Measurements from ENCODE around the gene CACNG6. TPM values are rescaled to one million over a fixed set of nuclear protein-coding genes. Genes with fewer than 3 reads are reported as not detected.

CACNG6 gene
- total RNA-seq, 1 donor = 0.36 TPM

DNA sequence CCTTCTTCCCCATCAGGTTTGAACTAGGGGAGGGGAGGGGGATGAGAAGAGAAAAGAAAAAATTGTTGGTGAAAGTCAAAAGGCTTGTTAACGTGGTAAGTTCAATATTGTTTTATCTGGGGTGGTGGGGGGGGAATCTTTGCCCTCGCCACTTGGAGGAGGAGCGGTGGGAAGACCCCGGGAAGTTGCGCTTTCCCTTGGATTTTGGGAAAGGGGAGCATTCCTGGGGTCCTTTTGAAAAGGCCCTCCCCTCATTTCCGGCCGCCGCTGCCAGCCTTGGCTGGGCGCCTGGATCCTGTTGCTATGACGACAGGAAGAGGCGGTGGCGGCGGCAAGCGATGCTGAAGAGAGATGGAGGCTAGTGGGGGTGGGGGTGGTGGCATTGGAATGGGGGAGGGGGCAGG, 33.3 kb upstream of the CACNG6 start:
- H2AFZ ChIP-seq (ENCODE audit: low read length) = no peak overlapping the region
- no peaks in the 10 kb centered on the region for H3K79me2 ChIP-seq (ENCODE audit: insufficient read depth, low read length)
- no peak overlapping the region for H3K4me3 ChIP-seq (ENCODE audit: insufficient read depth, low read length)
- H3K27me3 ChIP-seq (ENCODE audit: insufficient read depth, low read length) = peaks cover 55% of the 10 kb centered on the region
- H3K4me1 ChIP-seq (ENCODE audit: insufficient read depth, low read length) = no peaks in the 10 kb centered on the region
- H3K4me2 ChIP-seq (ENCODE audit: insufficient read depth, low read length) = no peak overlapping the region
- peak; percentile 65 for DNase-seq (ENCODE audit: insufficient read length, low spot score, missing footprints)
- H3K36me3 ChIP-seq (ENCODE audit: insufficient read depth, low read length) = no peaks in the 10 kb centered on the region
- TF ChIP-seq, protein P1, sequence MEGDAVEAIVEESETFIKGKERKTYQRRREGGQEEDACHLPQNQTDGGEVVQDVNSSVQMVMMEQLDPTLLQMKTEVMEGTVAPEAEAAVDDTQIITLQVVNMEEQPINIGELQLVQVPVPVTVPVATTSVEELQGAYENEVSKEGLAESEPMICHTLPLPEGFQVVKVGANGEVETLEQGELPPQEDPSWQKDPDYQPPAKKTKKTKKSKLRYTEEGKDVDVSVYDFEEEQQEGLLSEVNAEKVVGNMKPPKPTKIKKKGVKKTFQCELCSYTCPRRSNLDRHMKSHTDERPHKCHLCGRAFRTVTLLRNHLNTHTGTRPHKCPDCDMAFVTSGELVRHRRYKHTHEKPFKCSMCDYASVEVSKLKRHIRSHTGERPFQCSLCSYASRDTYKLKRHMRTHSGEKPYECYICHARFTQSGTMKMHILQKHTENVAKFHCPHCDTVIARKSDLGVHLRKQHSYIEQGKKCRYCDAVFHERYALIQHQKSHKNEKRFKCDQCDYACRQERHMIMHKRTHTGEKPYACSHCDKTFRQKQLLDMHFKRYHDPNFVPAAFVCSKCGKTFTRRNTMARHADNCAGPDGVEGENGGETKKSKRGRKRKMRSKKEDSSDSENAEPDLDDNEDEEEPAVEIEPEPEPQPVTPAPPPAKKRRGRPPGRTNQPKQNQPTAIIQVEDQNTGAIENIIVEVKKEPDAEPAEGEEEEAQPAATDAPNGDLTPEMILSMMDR (IDR thresholded peaks at IDR 0.05; ENCODE audit: extremely low read depth, low read depth, low read length) = no peak
- no peaks in the 10 kb centered on the region for H4K20me1 ChIP-seq (ENCODE audit: insufficient read depth, low read length)
- H3K27ac ChIP-seq (ENCODE audit: low read depth, low read length) = no peak overlapping the region
- no peaks in the 10 kb centered on the region for H3K9me3 ChIP-seq (ENCODE audit: low read depth, low read length)

DNA sequence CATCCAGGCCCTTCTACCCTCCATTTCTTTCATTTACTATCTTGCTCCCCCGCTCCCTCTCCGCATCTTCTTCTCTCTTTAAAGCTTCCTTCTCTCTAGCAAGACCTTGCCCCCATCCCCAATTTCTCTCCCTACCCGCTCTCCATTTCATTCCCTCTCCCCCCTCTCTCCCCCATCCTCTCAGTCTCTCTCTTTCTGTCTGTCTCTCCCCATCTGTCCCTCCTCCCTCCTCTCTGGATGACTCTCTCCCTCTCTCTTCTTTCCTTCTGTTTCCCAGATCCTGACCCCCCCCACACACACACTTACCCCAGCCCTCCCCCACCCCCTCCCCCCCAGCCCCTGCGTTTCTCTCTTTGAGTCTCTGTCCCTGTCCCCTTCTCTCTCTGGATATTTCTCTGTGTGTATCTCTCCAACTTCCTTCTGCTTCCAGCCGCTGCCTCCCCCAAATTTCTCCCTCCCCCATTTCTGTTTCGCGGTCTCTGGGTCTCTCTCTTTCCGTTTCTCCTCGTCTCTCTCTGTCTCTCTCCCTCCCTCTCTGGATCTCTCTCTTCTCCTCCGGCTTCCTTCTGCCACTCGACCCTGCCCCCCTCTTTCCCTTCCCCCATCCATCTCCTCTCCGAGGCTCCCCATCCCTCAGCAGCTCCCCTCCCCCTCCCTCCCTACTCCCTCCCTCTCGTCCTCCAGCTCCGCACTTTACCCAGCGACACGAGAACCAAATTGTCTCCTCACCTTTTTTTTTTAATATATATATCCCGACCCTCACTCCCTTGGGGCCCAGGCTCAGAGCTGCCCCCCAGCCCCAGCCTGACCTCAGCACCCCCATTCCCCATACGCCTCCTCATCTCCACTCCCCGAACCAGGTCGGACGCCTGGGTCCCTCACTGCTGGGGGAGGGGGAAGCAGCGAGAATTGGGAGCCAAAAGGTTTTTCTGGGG, 32.3 kb upstream of the CACNG6 start:
- no peak overlapping the region for H2AFZ ChIP-seq (ENCODE audit: low read length)
- DNase-seq (ENCODE audit: insufficient read length, low spot score, missing footprints) = peak; percentile 52
- no peak overlapping the region for H3K4me3 ChIP-seq (ENCODE audit: insufficient read depth, low read length)

DNA sequence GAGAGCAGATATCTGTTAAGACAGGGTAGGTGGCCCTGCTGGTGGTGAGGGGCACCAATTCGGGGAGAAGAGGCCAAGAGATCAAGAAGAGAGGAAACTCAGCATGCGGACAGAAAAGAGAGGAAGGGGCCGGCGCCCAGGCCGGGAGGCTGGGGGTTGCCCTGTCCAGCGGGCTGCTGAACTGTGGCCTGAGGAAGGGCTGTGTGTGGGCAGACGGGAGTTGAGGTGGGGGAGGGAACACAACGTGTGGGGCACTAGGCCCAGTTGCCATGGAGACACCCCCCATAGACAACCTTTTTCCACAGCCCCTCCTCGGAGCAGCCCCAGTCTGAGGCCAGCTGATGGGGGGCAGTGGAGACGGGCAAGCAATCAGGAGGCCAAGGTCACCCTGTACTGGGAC, 31.2 kb upstream of the CACNG6 start:
- peaks cover 68% of the 10 kb centered on the region for H3K27me3 ChIP-seq (ENCODE audit: insufficient read depth, low read length)
- no peaks in the 10 kb centered on the region for H3K36me3 ChIP-seq (ENCODE audit: insufficient read depth, low read length)
- H3K4me1 ChIP-seq (ENCODE audit: insufficient read depth, low read length) = no peaks in the 10 kb centered on the region
- no peak overlapping the region for H3K4me3 ChIP-seq (ENCODE audit: insufficient read depth, low read length)
- no peaks in the 10 kb centered on the region for H3K79me2 ChIP-seq (ENCODE audit: insufficient read depth, low read length)
- H3K9me3 ChIP-seq (ENCODE audit: low read depth, low read length) = no peaks in the 10 kb centered on the region
- TF ChIP-seq, protein P1 (IDR thresholded peaks at IDR 0.05; ENCODE audit: extremely low read depth, low read depth, low read length) = no peak
- H2AFZ ChIP-seq (ENCODE audit: low read length) = no peak overlapping the region
- no peaks in the 10 kb centered on the region for H4K20me1 ChIP-seq (ENCODE audit: insufficient read depth, low read length)
- H3K4me2 ChIP-seq (ENCODE audit: insufficient read depth, low read length) = no peak overlapping the region
- peak; percentile 81 for DNase-seq (ENCODE audit: insufficient read length, low spot score, missing footprints)
- H3K27ac ChIP-seq (ENCODE audit: low read depth, low read length) = no peak overlapping the region

More for the DNA sequence above, 32.3 kb upstream of the CACNG6 start:
- Histone ChIP-seq H3K36me3 (ENCODE audit: insufficient read depth, low read length) (no peaks in the 10 kb centered on the region), H3K4me2 (ENCODE audit: insufficient read depth, low read length) (no peak overlapping the region), H4K20me1 (ENCODE audit: insufficient read depth, low read length) (no peaks in the 10 kb centered on the region), H3K9me3 (ENCODE audit: low read depth, low read length) (no peaks in the 10 kb centered on the region), H3K27ac (ENCODE audit: low read depth, low read length) (no peak overlapping the region), H3K79me2 (ENCODE audit: insufficient read depth, low read length) (no peaks in the 10 kb centered on the region), H3K27me3 (ENCODE audit: insufficient read depth, low read length) (peaks cover 64% of the 10 kb centered on the region), H3K4me1 (ENCODE audit: insufficient read depth, low read length) (no peaks in the 10 kb centered on the region)
- TF ChIP-seq, protein P1 (IDR thresholded peaks at IDR 0.05; ENCODE audit: extremely low read depth, low read depth, low read length) = no peak

DNA sequence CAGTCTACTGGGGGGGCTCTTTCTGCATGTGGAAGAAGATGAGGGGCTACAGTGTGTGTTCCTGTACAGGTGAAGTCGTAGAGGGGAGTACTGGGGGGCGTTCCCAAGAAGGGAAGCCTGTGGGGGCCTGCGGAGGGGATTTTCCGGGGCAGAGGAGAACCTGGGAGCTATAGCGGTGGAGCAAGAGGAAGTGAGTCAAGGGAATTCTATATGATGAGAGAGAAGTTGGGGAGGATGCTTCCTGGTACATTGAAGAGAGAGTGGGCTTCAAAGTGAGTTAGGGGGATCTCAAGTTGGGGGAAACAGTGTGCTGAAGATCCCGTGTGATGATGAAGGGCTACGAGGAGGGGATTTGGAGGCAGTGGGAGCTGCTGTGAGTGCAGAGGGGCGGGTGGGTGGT, 30.6 kb upstream of the CACNG6 start:
- Histone ChIP-seq H3K27ac (ENCODE audit: low read depth, low read length) (no peak overlapping the region), H3K9me3 (ENCODE audit: low read depth, low read length) (no peaks in the 10 kb centered on the region), H3K4me3 (ENCODE audit: insufficient read depth, low read length) (no peak overlapping the region), H3K27me3 (ENCODE audit: insufficient read depth, low read length) (peaks cover 68% of the 10 kb centered on the region), H3K4me2 (ENCODE audit: insufficient read depth, low read length) (no peak overlapping the region), H3K4me1 (ENCODE audit: insufficient read depth, low read length) (no peaks in the 10 kb centered on the region), H2AFZ (ENCODE audit: low read length) (no peak overlapping the region), H3K36me3 (ENCODE audit: insufficient read depth, low read length) (no peaks in the 10 kb centered on the region), H3K79me2 (ENCODE audit: insufficient read depth, low read length) (no peaks in the 10 kb centered on the region), H4K20me1 (ENCODE audit: insufficient read depth, low read length) (no peaks in the 10 kb centered on the region)
- DNase-seq (ENCODE audit: insufficient read length, low spot score, missing footprints) = peak; percentile 68
- TF ChIP-seq, protein P1 (IDR thresholded peaks at IDR 0.05; ENCODE audit: extremely low read depth, low read depth, low read length) = no peak
